ENCODE results near the gene NOS1.

NOS1 gene

GRCh38 chr12:117328556-117329100 lies 32.8 kb downstream of the NOS1 start:
- no peak for DNase-seq

- DNase-seq, result no peak
Measured at GRCh38 chr12:117322428-117322827, 39.0 kb downstream of the NOS1 start.

- no peak for DNase-seq
Measured at GRCh38 chr12:117321572-117321971, 39.9 kb downstream of the NOS1 start.

- DNase-seq, result no peak
Measured at GRCh38 chr12:117318591-117318990, 42.8 kb downstream of the NOS1 start.

- DNase-seq, result no peak
Measured at GRCh38 chr12:117316336-117316735, 45.1 kb downstream of the NOS1 start.

DNA sequence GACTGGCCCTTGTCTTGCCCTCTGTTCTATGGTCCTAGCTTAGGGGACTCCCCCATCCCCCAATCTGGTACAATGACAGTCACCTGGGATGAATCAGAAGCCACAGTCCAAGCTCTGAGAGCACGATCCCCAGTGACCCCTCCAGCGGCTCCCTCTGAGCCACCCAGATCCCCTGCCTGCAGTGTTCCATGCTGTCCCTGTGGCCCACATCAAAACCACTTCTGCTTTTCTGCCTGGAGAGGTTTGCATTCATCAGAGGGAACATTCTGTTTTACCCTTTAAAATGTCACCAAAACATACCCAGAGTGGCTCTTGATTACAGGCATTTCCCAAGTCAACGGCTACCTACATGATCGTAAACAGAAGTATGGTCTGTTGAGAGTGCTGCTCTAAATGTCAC lies 47.5 kb downstream of the NOS1 start:
- no peak for DNase-seq

DNA sequence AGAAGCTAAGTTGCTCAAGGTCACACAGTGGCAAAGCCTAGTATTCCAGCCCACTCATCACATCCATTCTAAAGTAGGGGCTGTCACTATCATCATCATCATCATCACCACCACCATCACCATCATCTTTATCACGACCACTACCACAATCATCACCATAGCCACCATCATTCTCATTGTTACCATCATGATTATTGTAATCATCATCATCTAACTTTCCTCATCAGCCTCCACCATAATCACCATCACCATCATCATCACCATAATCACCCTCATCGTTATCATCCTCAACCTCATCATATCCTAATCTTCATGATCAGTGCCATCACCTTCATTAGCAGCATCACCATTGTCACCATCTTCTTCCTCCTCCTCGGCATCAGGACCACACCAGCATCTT lies 48.7 kb downstream of the NOS1 start:
- DNase-seq, result no peak

- no peak for DNase-seq
Measured at GRCh38 chr12:117309276-117309925, 52.0 kb downstream of the NOS1 start.

DNA sequence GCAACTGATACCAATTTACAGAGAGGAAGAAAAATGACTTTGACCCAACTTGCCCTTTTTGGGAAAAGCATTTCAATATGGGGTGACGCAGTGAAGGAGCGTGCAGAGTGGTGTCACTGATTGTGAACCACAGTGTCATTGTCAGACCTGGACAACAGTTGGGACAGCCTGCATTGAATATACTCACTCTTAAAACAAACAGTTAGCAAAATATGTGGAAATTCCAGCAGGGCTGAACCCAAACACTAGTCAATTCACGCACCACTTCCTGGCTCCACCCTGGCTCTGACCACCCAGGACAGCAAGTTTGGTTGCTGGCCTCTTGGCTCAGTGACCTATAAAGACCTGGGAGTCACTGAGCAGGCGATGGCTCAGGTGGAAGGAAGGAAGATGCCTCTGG lies 61.3 kb downstream of the NOS1 start:
- DNase-seq, result no peak

DNA sequence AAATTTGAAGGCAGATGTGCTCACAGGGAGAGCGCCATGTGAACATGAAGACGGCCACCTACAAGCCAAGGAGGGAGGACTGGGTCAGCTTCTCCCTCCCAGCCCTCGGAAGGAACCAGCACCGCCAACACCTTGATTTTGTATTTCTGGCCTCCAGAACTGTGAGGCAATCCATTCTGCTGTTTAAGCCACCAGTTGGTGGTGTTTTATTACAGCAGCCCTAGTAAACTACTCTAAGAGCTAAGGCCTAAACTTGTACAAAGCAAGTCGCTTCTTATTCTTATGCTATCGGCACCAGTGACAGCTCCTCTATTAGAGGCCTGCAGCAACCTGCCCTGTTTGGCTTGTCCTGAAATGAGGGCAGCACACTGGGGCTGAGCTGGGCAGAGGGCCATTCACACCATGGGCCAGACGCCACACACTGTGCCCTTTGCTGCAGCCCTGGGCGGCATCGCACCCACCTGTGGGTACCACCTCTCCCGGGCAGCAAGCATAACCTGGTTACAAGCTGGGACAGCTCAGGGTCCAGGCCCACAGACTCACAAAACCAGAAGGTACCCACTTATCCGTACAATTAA lies 62.7 kb downstream of the NOS1 start:
- no peak for DNase-seq

DNA sequence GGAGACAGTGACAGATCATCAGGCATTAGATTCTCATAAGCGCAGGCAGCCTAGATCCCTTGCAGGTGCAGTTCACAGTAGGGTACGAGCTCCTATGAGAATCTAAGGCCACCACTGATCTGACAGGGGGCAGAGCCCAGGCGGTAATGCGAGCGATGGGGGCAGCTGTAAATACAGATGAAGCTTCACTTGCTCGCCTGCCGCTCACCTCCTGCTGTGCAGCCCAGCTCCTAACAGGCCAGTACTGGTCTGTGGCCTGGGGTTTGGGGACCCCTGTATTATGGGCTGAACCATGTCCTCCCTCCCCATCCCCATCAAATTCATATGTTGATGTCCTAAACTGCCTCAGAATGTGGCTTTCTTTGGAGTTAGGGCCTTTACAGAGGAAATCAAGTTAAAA lies 63.2 kb downstream of the NOS1 start:
- DNase-seq, result no peak

- DNase-seq, result no peak
Measured at GRCh38 chr12:117294189-117294603, 67.2 kb downstream of the NOS1 start.

DNA sequence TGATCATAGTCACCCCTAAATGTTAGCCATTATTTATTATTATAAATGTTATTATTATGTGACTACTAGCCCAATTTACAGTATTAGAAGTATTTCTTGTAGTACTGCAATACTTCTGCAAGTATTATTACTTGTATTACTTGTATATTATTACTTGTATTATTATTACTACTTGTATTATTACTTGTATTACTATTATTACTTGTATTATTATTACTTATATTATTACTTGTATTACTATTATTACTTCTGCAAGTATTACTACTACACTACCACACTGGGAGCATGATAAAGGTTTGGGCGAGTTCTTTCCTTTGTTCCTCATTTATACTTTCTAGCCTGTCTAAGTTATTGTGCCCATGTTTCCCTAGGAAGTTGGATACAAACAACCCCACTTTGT lies 67.9 kb downstream of the NOS1 start:
- DNase-seq, result no peak

DNA sequence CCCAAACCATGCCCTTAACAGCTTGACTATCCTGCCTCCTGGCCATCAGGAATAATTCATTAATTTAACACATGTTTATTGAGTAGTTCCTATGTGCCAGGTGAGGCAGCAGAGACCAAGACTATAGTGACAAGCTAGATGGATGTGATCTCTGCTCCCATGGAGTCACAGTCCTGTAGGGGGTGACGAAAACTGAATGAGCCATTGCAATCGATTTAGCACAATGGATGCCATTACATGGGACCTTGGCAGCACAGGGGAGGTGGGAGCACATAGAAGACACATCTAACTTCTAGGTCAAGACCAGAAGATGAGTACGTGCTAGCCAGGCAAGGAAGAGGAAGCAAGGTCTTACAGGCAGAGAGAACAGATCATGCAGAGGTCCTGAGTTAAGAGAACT lies 68.7 kb downstream of the NOS1 start:
- no peak for DNase-seq

DNA sequence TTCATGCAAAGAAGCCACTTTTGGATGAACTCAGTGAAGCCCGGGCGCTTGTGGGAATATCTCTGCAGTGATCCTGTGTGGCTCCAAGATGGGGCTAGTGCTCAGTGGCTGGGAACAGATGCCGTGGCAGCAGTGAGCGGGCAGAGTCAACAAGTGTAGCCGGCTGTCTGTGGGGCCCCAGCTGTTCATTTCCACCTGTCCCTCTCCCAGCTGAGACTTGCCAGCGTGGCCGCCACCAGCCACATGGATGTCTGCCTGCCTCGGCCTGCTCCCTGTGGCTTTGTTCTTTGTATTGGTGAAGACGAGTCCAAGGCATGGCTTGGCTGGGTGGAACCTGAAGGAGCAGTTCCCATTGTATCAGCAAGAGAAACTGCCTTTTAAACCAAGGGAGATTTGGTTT lies 77.3 kb downstream of the NOS1 start:
- DNase-seq, result no peak

DNA sequence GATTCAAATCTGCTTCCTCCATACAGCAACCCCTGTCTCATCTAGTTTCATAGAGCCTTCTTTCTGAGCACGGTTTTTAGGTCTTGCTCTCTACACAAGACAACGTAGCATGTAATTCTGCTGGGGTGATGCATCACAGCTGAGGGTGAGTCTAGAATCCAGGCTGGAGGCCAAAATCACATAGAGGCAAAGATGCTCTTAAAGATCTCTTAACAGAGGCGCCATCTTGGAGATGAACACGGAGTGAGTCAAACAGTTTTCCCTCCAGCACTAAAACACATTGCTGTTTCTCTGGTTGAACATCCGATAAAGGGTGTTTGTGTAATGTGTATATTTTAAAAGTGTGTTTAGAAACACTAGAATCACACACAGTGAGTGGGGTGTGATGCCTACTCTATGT lies 78.9 kb downstream of the NOS1 start:
- DNase-seq, result no peak

GRCh38 chr12:117280019-117280680 lies 81.3 kb downstream of the NOS1 start:
- DNase-seq, result no peak

DNA sequence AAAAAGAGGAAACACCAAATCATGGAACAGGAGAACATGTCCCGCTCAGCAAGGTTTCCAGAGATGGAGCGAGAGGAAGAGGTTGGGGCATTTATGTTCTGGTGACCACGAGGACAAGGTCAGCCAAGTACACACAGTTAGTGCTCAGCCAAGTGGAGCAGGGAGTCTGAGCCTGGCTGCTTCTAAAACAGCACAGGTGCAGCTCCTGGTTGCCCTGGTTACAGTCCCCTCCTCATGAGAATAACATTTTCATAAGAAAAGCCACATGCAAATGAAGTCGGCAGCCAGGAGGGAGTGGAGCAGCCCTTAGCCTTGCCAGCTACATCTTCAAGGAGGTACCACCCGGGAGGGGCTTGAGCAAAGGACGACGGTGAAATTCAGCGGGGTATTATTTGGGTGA lies 81.8 kb downstream of the NOS1 start:
- no peak for DNase-seq

GRCh38 chr12:117277875-117278274 lies 83.6 kb downstream of the NOS1 start:
- DNase-seq, result no peak

DNA sequence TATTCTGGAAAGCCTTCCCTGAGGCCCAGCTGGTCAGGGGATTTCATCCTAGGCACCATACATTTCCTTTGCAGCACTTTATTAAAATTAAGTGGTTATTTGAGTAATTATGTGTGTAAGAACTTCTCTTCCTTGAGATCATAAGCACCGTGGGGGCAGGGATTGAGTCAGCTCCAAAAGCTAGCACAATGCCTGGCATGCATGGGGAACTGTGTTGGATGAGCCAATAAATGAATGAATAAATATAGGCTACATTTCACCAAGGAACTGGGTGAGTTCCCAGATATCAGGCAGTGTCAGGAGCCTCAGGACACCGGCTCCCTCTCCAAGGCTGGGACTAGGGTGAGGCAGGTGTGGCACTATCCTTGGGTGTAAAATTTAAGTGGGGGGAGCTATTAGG lies 88.3 kb downstream of the NOS1 start:
- no peak for DNase-seq

- no peak for DNase-seq
Measured at GRCh38 chr12:117272690-117273089, 88.7 kb downstream of the NOS1 start.

DNA sequence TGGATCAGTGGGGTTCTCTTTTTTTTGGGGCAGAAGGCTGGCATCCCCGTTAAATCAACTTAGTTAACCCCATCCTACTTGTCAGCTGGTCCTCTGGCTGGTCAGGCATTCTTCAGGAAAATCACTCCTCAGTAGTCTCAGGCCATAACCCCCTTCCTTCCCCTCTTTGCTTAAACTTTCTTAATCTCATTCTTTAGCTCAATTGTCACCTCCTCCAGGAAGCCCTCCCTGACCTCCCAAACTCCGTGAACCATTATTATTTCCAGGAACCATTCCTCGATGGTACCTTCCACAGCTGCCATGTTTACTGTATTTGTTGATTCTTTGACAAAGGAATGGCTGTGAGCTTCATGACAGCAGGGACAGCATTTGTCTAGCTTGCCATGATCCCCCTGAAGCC lies 98.7 kb downstream of the NOS1 start:
- no peak for DNase-seq

- no peak for DNase-seq
Measured at GRCh38 chr12:117261247-117261646, 100.2 kb downstream of the NOS1 start.

DNA sequence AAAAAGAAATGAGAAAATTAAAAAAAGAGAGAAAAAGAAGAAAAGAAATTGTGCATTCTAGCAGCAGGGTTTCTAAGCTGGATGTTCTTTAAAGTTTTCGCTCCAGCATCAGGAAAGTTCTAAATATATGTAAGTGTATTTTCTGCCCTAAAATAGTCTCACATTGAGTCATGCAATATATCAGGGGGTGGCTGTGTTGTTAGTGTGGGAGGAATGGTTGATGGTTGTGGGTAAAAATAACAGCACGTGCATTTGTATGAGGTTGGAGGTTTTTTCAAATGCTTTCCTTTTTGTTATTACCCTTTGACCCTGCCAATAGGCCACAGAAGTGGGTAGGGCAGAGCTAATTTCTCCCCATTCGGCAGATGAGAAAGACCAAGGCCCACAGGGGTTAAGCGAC lies 106.0 kb downstream of the NOS1 start:
- DNase-seq, result no peak
